ENCODE measurements around the gene GCN1. TPM values are rescaled to one million over a fixed set of nuclear protein-coding genes. Genes with fewer than 3 reads are reported as not detected.

The GCN1 gene
- total RNA-seq, 4 donors from 2014 or later = 39.5 to 117 (median 63.7) TPM

DNA sequence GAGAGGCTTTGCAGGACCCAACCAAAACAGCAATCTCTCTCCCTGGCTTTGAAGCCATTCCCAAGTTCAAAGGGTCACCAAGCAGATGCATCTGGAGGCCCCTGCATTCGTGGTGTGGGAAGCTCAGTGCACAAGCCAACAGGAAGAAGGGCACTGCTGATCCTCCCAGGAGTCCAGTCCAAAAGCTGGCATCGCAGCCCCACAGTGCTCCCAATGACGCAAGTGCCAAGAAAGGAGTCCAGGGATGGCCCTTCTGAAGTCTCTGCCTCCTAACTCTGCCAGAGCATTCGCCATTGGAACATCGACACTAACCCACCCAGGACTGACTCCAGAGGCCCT lies 45.9 kb upstream of the GCN1 start:
- no peaks in the 10 kb centered on the region for H3K36me3 ChIP-seq
- WGBS, 2 donors = 57 to 61% methylated on average over 2 to 3 of the region's 5 CpGs
- no peaks in the 10 kb centered on the region for H3K27me3 ChIP-seq
- H3K9me3 ChIP-seq = no peaks in the 10 kb centered on the region
- intact Hi-C loops (cut with DNase I) = no loop called here
- H3K27ac ChIP-seq = peak overlapping the region; percentile 14 to 77 (median 44)
- peaks cover 36 to 97% (median 81%) of the 10 kb centered on the region in 3 donors for H3K4me1 ChIP-seq
- TF ChIP-seq POLR2A (IDR thresholded peaks at IDR 0.05) = no peak
- TF ChIP-seq, protein P1, sequence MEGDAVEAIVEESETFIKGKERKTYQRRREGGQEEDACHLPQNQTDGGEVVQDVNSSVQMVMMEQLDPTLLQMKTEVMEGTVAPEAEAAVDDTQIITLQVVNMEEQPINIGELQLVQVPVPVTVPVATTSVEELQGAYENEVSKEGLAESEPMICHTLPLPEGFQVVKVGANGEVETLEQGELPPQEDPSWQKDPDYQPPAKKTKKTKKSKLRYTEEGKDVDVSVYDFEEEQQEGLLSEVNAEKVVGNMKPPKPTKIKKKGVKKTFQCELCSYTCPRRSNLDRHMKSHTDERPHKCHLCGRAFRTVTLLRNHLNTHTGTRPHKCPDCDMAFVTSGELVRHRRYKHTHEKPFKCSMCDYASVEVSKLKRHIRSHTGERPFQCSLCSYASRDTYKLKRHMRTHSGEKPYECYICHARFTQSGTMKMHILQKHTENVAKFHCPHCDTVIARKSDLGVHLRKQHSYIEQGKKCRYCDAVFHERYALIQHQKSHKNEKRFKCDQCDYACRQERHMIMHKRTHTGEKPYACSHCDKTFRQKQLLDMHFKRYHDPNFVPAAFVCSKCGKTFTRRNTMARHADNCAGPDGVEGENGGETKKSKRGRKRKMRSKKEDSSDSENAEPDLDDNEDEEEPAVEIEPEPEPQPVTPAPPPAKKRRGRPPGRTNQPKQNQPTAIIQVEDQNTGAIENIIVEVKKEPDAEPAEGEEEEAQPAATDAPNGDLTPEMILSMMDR (IDR thresholded peaks at IDR 0.05) = no peak
- no peak overlapping the region for H3K4me3 ChIP-seq
- no peak for DNase-seq

DNA sequence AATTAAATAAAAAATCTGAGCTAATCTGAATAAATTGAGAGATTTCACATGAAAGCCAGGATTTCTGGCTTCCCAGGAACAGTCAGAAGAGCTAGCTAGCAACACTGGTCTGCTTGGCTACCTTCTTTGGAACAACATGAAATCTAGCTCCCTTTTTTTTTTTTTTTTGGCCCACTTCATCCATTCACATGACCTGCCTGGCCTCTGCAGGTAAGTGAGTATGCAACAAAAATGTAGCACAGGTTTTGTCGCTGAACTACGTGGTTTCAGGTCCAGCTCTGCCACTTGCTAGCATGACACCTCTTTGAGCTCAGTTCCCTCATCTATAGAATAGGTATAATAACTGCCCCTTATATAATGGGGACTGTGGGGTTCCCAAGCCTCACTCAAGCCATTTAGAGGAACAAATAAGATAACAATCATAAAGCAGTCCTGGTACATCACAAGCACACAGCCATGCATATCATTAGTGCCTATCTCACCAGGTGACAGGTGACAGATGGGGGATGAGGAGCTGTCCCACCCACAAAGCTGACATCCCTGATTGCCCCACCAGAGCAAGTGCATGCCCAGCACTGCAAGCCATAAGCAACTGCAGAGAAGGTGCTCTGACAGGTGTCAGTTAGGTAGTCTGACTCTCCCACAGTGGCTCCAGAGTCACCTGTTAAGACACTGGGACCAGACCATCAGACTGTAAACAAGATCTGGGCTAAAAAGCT lies 45.4 kb upstream of the GCN1 start:
- intact Hi-C loops (cut with DNase I) = no loop called here
- Histone ChIP-seq H3K4me3 (no peak overlapping the region), H3K4me1 (peaks cover 41 to 97% (median 83%) of the 10 kb centered on the region in 3 donors), H3K27me3 (no peaks in the 10 kb centered on the region), H3K36me3 (no peaks in the 10 kb centered on the region), H3K9me3 (no peaks in the 10 kb centered on the region), H3K27ac (peak overlapping the region in 3 of 4 donors; percentile 77 to 85 (median 84))
- no peak for DNase-seq
- TF ChIP-seq, protein P1 (IDR thresholded peaks at IDR 0.05) = no peak
- no peak for TF ChIP-seq POLR2A (IDR thresholded peaks at IDR 0.05)
- WGBS, 2 donors = 84 to 87% methylated on average over 2 of the region's 2 CpGs

DNA sequence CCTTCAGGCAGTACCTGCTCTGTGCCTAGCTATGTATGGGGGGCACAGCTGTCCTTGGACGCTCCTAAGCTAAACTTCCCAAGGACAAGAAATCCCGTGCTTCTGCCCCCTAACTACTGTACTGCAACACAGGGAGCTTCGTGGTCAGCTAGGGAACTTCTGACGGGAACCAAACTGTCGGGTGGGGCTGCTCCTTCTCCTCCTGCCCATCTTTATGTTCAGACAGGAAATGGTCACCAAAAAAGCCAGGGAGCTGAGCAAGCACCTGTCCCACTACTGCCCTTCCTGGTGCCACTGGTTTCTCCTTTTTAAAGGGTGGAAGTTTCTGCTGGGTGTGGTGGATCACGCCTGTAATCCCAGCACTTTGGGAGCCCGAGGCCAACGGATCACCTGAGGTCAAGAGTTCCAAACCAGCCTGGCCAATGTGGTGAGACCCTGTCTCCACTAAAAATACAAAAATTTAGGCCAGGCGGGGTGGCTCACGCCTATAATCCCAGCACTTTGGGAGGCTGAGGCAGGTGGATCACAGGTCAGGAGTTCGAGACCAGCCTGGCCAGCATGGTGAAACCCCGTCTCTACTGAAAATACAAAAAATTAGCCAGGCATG lies 44.4 kb upstream of the GCN1 start:
- intact Hi-C loops (cut with DNase I) = no loop called here
- 45 to 81% methylated on average over 3 to 5 of the region's 12 CpGs for WGBS, 2 donors

DNA sequence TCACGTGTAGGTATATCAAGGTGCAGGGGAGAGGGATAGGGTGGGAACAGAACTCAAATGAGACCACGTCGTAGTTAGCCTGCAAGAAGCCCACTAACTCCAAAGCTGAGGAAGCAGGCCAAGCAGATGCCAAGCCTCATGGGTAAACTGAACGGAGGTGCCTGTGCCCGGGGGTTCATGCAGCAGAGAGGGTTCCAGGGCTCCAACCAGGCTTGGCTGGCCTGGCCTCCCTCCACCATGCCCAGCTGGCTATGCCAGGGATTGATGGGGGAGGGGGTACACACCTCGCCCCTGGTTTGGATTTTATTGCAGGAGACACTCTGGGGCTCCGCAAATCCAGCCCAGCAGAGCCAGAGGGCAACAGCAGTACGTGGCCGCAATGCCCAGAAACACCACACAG lies 43.7 kb upstream of the GCN1 start:
- 44% methylated on average over 5 to 6 of the region's 9 CpGs for WGBS, 2 donors
- H3K4me3 ChIP-seq = peak overlapping the region in 1 of 4 donors; percentile 5
- peak overlapping the region; percentile 68 to 89 (median 84) for H3K27ac ChIP-seq
- peaks cover 57 to 100% (median 92%) of the 10 kb centered on the region in 3 donors for H3K4me1 ChIP-seq
- TF ChIP-seq, protein P1 (IDR thresholded peaks at IDR 0.05) = no peak
- no peak for TF ChIP-seq POLR2A (IDR thresholded peaks at IDR 0.05)
- no peaks in the 10 kb centered on the region for H3K36me3 ChIP-seq
- no peak for DNase-seq
- intact Hi-C loops (cut with DNase I) = no loop called here
- H3K27me3 ChIP-seq = no peaks in the 10 kb centered on the region
- H3K9me3 ChIP-seq = no peaks in the 10 kb centered on the region

More for the DNA sequence above, 44.4 kb upstream of the GCN1 start:
- Histone ChIP-seq H3K27me3 (no peaks in the 10 kb centered on the region), H3K27ac (peak overlapping the region; percentile 68 to 89 (median 84)), H3K4me1 (peaks cover 50 to 100% (median 91%) of the 10 kb centered on the region in 3 donors), H3K9me3 (no peaks in the 10 kb centered on the region), H3K36me3 (no peaks in the 10 kb centered on the region), H3K4me3 (no peak overlapping the region)
- DNase-seq = no peak
- TF ChIP-seq, protein P1 (IDR thresholded peaks at IDR 0.05) = no peak
- TF ChIP-seq POLR2A (IDR thresholded peaks at IDR 0.05) = no peak
